GM12891 (cell line): ENCODE data around the gene AASDHPPT.
A peak's percentile ranks its signal among the peaks of the same experiment; 100 is the strongest.

Experiments
- DNase-seq: peaks from one replicate; pipeline ENCODE4 v3.0.0; 2011; ENCODE audit warnings: low spot score; ENCODE audit not compliant: insufficient read length
- FAIRE-seq: peaks from 2 replicates; lab custom pipeline; 2011; peaks lifted over from hg19 to GRCh38; lab: Jason Lieb, UNC
- PAX5 ChIP-seq: IDR thresholded peaks from 2 replicates; pipeline ENCODE4 v1.6.1; 2011; ENCODE audit warnings: low read length, moderate library complexity, mild to moderate bottlenecking; ENCODE audit not compliant: insufficient read depth, severe bottlenecking
- POLR2A ChIP-seq: IDR thresholded peaks from 2 replicates; pipeline ENCODE4 v1.6.1; 2011; ENCODE audit warnings: low read depth, low read length, control low read depth
- POLR2AphosphoS5 ChIP-seq: IDR thresholded peaks from 2 replicates; pipeline ENCODE4 v1.6.1; 2011; ENCODE audit warnings: low read depth, low read length, control low read depth
- POU2F2 ChIP-seq: IDR thresholded peaks from 2 replicates; pipeline ENCODE4 v1.6.1; 2011; ENCODE audit warnings: low read depth, mild to moderate bottlenecking, control low read depth, low read length, moderate library complexity
- SPI1 ChIP-seq: IDR thresholded peaks from 2 replicates; pipeline ENCODE4 v1.6.1; 2011; ENCODE audit warnings: low read depth, low read length, control low read depth
- TAF1 ChIP-seq: IDR thresholded peaks from 2 replicates; pipeline ENCODE4 v1.6.1; 2011; ENCODE audit warnings: low read depth, low read length, control low read depth

AASDHPPT gene

GRCh38 chr11:106105986-106106385 lies 28.5 kb downstream of the AASDHPPT start:
- DNase-seq (no peak), FAIRE-seq (no peak)
- no peak for TF ChIP-seq TAF1
- TF ChIP-seq POLR2A, result no peak
- no peak for TF ChIP-seq SPI1
- TF ChIP-seq PAX5, result no peak
- no peak for TF ChIP-seq POLR2AphosphoS5
- TF ChIP-seq POU2F2, result no peak

- FAIRE-seq (no peak), DNase-seq (no peak)
- TF ChIP-seq POU2F2 (no peak), SPI1 (no peak), POLR2AphosphoS5 (no peak), PAX5 (no peak), TAF1 (no peak), POLR2A (no peak)
These were observed 44.3 kb downstream of the AASDHPPT start for GRCh38 chr11:106121570-106122320.

DNA sequence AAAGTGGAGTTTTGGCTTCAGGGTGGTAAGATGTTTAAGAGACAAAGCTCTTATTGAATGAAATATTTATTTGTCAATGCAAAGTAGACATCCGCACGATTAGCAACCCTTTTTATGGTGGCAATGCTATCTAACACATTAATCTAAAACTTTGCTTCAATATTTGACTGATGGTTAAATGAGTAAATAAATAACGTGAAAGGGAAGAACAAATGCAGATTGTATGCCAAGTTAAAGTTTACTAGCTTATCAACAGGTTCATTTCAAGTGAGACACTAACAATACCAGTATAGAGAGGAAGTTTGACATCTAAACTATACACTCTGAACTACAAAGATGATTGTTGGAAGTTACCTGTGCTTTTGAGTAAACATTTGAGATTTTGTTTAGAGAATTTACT lies 50.1 kb downstream of the AASDHPPT start:
- no peak for DNase-seq
- TF ChIP-seq POLR2AphosphoS5, result no peak
- TF ChIP-seq POLR2A, result no peak
- no peak for TF ChIP-seq SPI1
- TF ChIP-seq TAF1, result no peak
- FAIRE-seq, result no peak

DNA sequence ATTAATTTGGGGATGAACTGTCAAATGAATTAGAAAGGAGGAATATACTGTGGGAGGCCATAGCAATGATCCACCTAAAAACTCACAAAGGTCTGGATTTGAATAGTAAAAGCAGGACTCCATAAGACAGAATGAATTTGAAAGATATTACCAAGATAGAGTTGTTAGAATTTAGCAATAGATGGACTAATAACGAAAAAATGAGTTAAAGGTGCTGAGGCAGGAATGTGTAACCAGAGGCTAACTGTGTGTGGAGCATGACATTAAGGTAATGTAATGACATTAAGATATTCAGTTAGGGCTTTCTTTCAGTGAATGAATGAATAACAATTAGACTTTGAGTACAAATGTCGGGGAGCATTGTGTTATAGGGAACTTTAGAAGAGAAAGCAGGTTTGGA lies 51.3 kb downstream of the AASDHPPT start:
- FAIRE-seq (no peak), DNase-seq (no peak)
- TF ChIP-seq TAF1 (no peak), PAX5 (no peak), SPI1 (no peak), POLR2AphosphoS5 (no peak), POU2F2 (no peak), POLR2A (no peak)

- no peak for DNase-seq
- FAIRE-seq, result no peak
- TF ChIP-seq SPI1 (no peak), POLR2A (no peak), POLR2AphosphoS5 (no peak), POU2F2 (no peak), PAX5 (no peak), TAF1 (no peak)
These were observed 54.5 kb downstream of the AASDHPPT start for GRCh38 chr11:106131998-106132397.

DNA sequence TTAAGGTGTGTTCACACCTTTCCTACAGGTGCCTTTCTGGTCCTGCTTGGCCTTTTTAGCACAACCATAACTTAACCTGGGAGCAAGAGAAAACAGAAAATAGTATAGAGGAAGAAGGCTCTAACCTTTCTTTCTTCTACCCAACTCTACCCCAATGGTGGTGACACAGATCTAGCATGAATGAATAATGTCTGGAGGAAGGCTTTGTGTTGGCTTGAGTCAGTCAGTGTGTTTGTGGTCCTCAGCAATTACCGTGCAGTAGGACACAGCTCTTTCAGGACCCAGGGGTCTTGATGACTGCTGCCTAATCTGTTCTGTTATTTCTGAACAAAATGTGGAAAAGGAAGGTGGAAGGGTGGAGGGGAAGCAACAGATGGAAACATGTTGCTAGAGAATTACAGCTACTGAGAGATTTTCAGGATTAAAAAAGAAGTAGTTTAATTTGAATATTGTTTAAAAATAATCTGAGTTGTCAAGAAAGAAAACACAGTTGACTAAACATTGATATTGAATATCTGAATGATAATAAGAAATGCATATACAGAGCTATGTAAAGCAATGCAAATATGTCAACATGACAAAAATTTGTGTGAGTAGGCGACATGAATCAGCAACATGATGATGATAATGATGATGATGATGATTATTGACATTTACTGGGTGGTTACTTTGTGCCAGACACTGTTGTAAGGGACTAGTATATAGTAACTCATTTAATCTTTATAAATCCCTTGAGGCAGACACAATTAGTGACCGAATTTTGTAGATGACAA lies 55.3 kb downstream of the AASDHPPT start:
- DNase-seq, result no peak
- TF ChIP-seq POU2F2 (no peak), TAF1 (no peak), SPI1 (no peak), POLR2AphosphoS5 (no peak), POLR2A (no peak)
- peak; percentile 23 for FAIRE-seq

- DNase-seq (no peak), FAIRE-seq (no peak)
- TF ChIP-seq PAX5 (no peak), POLR2A (no peak), POLR2AphosphoS5 (no peak), POU2F2 (no peak), SPI1 (no peak), TAF1 (no peak)
These were observed 56.1 kb downstream of the AASDHPPT start for GRCh38 chr11:106133529-106133928.

GRCh38 chr11:106137061-106137460 lies 59.6 kb downstream of the AASDHPPT start:
- TF ChIP-seq PAX5 (no peak), POLR2AphosphoS5 (no peak), TAF1 (no peak), POLR2A (no peak), SPI1 (no peak), POU2F2 (no peak)
- DNase-seq (no peak), FAIRE-seq (no peak)

- FAIRE-seq (no peak), DNase-seq (no peak)
- TF ChIP-seq PAX5 (no peak), POLR2A (no peak)
These were observed 60.3 kb downstream of the AASDHPPT start for GRCh38 chr11:106137758-106138157.
